ENCODE results near the gene ZFC3H1. TPM values are rescaled to one million over a fixed set of nuclear protein-coding genes. Genes with fewer than 3 reads are reported as not detected.
A peak's percentile ranks its signal among the peaks of the same experiment; 100 is the strongest.

ZFC3H1 gene
- total RNA-seq, 1 experiment from 2014 or later: 24.4 TPM

- Histone ChIP-seq H3K27me3 (ENCODE audit: insufficient read depth, low read length) (no peaks in the 10 kb centered on the region), H3K9me3 (ENCODE audit: control insufficient read depth, low read depth, low read length) (no peaks in the 10 kb centered on the region), H2AK5ac (ENCODE audit: insufficient read length, low read length) (no peak overlapping the region), H2BK5ac (ENCODE audit: insufficient read length, low read length) (no peak overlapping the region), H3K23me2 (ENCODE audit: insufficient read length, low read depth, low read length, poor library complexity, severe bottlenecking) (no peaks in the 10 kb centered on the region), H2AFZ (ENCODE audit: low read length) (no peak overlapping the region), H3K27ac (ENCODE audit: insufficient read length, low read depth, low read length) (no peak overlapping the region), H3K56ac (ENCODE audit: insufficient read length, low read depth, low read length) (no peak overlapping the region), H3K79me1 (ENCODE audit: insufficient read depth, low read depth, low read length, poor library complexity, severe bottlenecking) (no peaks in the 10 kb centered on the region), H3K4me2 (ENCODE audit: insufficient read depth, insufficient read length, low read length) (no peak overlapping the region), H2BK12ac (ENCODE audit: insufficient read length, low read depth, low read length) (no peak overlapping the region), H2BK15ac (ENCODE audit: low read depth, low read length) (no peak overlapping the region), H2BK120ac (ENCODE audit: low read depth, low read length, poor library complexity, severe bottlenecking) (no peak overlapping the region), H3K4me1 (ENCODE audit: insufficient read depth, low read length) (no peaks in the 10 kb centered on the region), H3K79me2 (ENCODE audit: insufficient read depth, low read length) (no peaks in the 10 kb centered on the region), H3K18ac (ENCODE audit: insufficient read length, low read depth, low read length) (no peak overlapping the region), H3K23ac (ENCODE audit: insufficient read length, low read depth, low read length) (no peak overlapping the region), H4K91ac (ENCODE audit: insufficient read length, low read depth, low read length) (no peak overlapping the region), H4K20me1 (ENCODE audit: control insufficient read depth, insufficient read depth, insufficient read length) (no peaks in the 10 kb centered on the region), H3K4ac (ENCODE audit: low read depth, low read length) (no peak overlapping the region), H2BK20ac (ENCODE audit: low read depth, low read length, poor library complexity, severe bottlenecking) (no peak overlapping the region), H3K9ac (ENCODE audit: extremely low read depth, insufficient read length, low read length) (no peak overlapping the region), H3T11ph (ENCODE audit: low read length) (no peak overlapping the region), H3K14ac (ENCODE audit: insufficient read depth, low read length) (no peak overlapping the region), H4K8ac (replicated peaks; ENCODE audit: insufficient read length, low read depth, low read length) (no peak overlapping the region), H4K5ac (ENCODE audit: insufficient read length, low read depth, low read length) (no peak overlapping the region)
- no peak for TF ChIP-seq CTCF (conservative IDR thresholded peaks at IDR 0.05)
- 0 out of 7 replicates have a peak overlapping the region, but pooled peaks of 1 of the 3 experiments have one; percentile 55 for H3K27ac Mint-ChIP-seq
- no peak overlapping the region for H3K4me3 Mint-ChIP-seq
- no peaks in the 10 kb centered on the region for H3K4me1 Mint-ChIP-seq
- no peaks in the 10 kb centered on the region for H3K9me3 Mint-ChIP-seq
- no peaks in the 10 kb centered on the region for H3K27me3 Mint-ChIP-seq (ENCODE audit: low read depth)
- no peak for DNase-seq
- H3K36me3 Mint-ChIP-seq (ENCODE audit: insufficient read depth in 1 of 3, low read depth in 3 of 3): peaks cover 21 to 73% (median 54%) of the 10 kb centered on the region in 3 experiments; a peak in 6 of 7 replicates
These were observed 25.1 kb downstream of the ZFC3H1 start for GRCh38 chr12:71638499-71638898.
